WTC11 (cell line): ENCODE data around the gene SLC1A7. TPM values are rescaled to one million over a fixed set of nuclear protein-coding genes. Genes with fewer than 3 reads are reported as not detected.

ENCODE experiments used
- ATAC-seq: fragments of 200-7000 bp; cut with Tn5 transposase; 2 replicates; pipeline ENCODE4 v1.10.0; 2021; ENCODE audit warnings: mild to moderate bottlenecking, moderate library complexity
- CTCF ChIA-PET: fragments of 300-600 bp; sonication (Branson Sonifier 250); formaldehyde crosslinking; loops from one replicate; lab custom pipeline; 2021; ENCODE audit warnings: antibody characterized with exemption; lab: Charles Lee
- POLR2A ChIA-PET: fragments of 350-600 bp; sonication (Branson Sonifier 250); formaldehyde crosslinking; loops from one replicate; lab custom pipeline; 2021; ENCODE audit warnings: antibody characterized with exemption; lab: Charles Lee
- DNase-seq: peaks from one replicate; pipeline ENCODE4 v3.0.0; 2021; ENCODE audit warnings: low spot score
- H3K27ac Mint-ChIP-seq: 2 replicates; pipeline ENCODE4 v1.8.0; 2021; ENCODE audit warnings: mixed read lengths
- H3K27me3 Mint-ChIP-seq: 2 replicates; pipeline ENCODE4 v1.8.0; 2021; ENCODE audit warnings: low read depth, mild to moderate bottlenecking, moderate library complexity, mixed read lengths
- H3K36me3 Mint-ChIP-seq: 2 replicates; pipeline ENCODE4 v1.8.0; 2021; ENCODE audit warnings: mixed read lengths
- H3K4me1 Mint-ChIP-seq: 2 replicates; pipeline ENCODE4 v1.8.0; 2022; ENCODE audit warnings: mixed read lengths
- H3K4me3 Mint-ChIP-seq: 2 replicates; pipeline ENCODE4 v1.8.0; 2021; ENCODE audit warnings: mild to moderate bottlenecking, moderate library complexity, mixed read lengths
- H3K9me3 Mint-ChIP-seq: 2 replicates; pipeline ENCODE4 v1.8.0; 2021; ENCODE audit warnings: mixed read lengths
- ATF1 ChIP-seq: sonication (generic); formaldehyde crosslinking; IDR thresholded peaks from 2 replicates; pipeline ENCODE4 v1.8.1; 2023; ENCODE audit warnings: mild to moderate bottlenecking, moderate library complexity, missing genetic modification reagents
- JAZF1 ChIP-seq: fragments of 250-450 bp; sonication (Bioruptor Pico); IDR thresholded peaks from 2 replicates; pipeline ENCODE4 v1.9.0; 2021; ENCODE audit warnings: moderate library complexity, mild to moderate bottlenecking, inconsistent platforms
- PRRX2 ChIP-seq: fragments of 250-450 bp; sonication (Bioruptor Pico); IDR thresholded peaks from 2 replicates; pipeline ENCODE4 v1.8.0; 2021; ENCODE audit warnings: mild to moderate bottlenecking
- ZNF219 ChIP-seq: sonication (generic); formaldehyde crosslinking; IDR thresholded peaks from 2 replicates; pipeline ENCODE4 v1.8.0; 2023; ENCODE audit warnings: missing genetic modification reagents, mild to moderate bottlenecking, borderline replicate concordance
- total RNA-seq: library from RNA; stranded (reverse); gene quantifications from 3 replicates; pipeline ENCODE4 v1.2.3, GENCODE V29; 2021
- TF ChIP-seq, protein P1 (sequence below): sonication (generic); formaldehyde crosslinking; IDR thresholded peaks from 2 replicates; pipeline ENCODE4 v1.8.0; 2022; ENCODE audit warnings: mild to moderate bottlenecking, missing genetic modification reagents
- TF ChIP-seq, protein P2 (sequence below): fragments of 200-600 bp; IDR thresholded peaks from 2 replicates; pipeline ENCODE4 v1.8.0; 2022; ENCODE audit warnings: antibody characterized with exemption
- TF ChIP-seq, protein P3 (sequence below): fragments of 250-450 bp; sonication (Bioruptor Pico); conservative IDR thresholded peaks from 2 replicates; pipeline ENCODE4 v1.9.0; 2021; ENCODE audit warnings: mild to moderate bottlenecking
- TF ChIP-seq, protein P4 (sequence below): sonication (generic); formaldehyde crosslinking; IDR thresholded peaks from 2 replicates; pipeline ENCODE4 v1.8.0; 2022; ENCODE audit warnings: missing genetic modification reagents
- TF ChIP-seq, protein P5 (sequence below): fragments of 250-450 bp; sonication (Bioruptor Pico); IDR thresholded peaks from 2 replicates; pipeline ENCODE4 v1.9.0; 2021; ENCODE audit warnings: mild to moderate bottlenecking, borderline replicate concordance

SLC1A7 gene
- total RNA-seq, 1 experiment from 2014 or later = not detected

DNA sequence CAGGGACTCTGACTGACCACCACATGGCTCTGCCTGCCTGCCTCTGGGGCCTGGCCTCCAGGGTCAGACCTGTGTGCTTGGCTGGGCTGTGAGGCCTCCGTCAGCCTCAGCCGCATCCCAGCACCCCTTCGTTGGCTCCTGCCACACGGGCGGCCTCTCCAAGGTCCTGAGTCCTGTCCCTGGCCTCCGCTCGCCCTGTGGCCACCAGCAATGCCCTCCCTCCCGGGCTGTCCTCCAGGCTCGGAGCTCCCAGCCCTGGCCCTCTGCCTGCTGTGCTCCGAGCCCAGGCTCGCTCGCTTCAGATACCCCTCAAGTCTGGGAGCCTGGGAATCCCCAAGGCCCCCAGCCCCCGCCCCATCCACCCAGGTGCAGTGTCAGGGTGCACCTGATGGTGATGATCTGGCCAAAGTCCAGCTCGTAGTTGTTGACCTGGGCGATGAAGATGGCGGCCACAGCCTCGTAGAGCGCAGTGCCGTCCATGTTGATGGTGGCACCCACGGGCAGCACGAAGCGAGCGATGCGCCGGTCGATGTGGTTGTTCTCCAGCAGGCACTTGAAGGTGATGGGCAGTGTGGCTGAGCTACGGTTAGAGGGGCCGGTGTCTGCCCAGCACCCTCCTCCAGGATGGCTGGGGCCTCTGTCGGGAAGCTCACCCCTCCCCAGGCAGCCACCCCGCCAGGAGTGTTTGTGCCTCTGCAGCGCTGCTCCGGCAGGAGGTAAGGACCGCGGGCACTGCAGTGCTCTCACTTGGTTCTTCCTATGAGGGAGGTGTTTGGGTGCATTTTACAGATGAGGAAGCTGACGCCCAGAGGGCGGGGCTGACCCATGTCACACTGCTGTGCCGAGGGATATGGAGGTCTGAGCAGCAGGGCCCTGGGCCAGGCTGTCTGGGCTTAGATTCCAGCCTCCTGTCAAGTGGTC is 52.0 kb downstream of the SLC1A7 start:
- no peak overlapping the region for H3K4me3 Mint-ChIP-seq
- H3K27ac Mint-ChIP-seq = no peak overlapping the region
- H3K9me3 Mint-ChIP-seq = no peaks in the 10 kb centered on the region
- H3K4me1 Mint-ChIP-seq = no peaks in the 10 kb centered on the region
- H3K27me3 Mint-ChIP-seq = no peaks in the 10 kb centered on the region; the same call in 1 of the 2 replicates
- ATAC-seq = no peak
- POLR2A ChIA-PET = no interaction called here
- no peaks in the 10 kb centered on the region for H3K36me3 Mint-ChIP-seq
- TF ChIP-seq PRRX2 (CRISPR knock-in tag) = no peak
- TF ChIP-seq, protein P1, sequence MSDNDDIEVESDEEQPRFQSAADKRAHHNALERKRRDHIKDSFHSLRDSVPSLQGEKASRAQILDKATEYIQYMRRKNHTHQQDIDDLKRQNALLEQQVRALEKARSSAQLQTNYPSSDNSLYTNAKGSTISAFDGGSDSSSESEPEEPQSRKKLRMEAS (CRISPR knock-in tag) = no peak
- TF ChIP-seq JAZF1 (CRISPR knock-in tag) = no peak
- TF ChIP-seq ATF1 (CRISPR knock-in tag) = no peak
- TF ChIP-seq ZNF219 (CRISPR knock-in tag) = no peak
- TF ChIP-seq, protein P2, sequence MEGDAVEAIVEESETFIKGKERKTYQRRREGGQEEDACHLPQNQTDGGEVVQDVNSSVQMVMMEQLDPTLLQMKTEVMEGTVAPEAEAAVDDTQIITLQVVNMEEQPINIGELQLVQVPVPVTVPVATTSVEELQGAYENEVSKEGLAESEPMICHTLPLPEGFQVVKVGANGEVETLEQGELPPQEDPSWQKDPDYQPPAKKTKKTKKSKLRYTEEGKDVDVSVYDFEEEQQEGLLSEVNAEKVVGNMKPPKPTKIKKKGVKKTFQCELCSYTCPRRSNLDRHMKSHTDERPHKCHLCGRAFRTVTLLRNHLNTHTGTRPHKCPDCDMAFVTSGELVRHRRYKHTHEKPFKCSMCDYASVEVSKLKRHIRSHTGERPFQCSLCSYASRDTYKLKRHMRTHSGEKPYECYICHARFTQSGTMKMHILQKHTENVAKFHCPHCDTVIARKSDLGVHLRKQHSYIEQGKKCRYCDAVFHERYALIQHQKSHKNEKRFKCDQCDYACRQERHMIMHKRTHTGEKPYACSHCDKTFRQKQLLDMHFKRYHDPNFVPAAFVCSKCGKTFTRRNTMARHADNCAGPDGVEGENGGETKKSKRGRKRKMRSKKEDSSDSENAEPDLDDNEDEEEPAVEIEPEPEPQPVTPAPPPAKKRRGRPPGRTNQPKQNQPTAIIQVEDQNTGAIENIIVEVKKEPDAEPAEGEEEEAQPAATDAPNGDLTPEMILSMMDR = no peak
- TF ChIP-seq, protein P3, sequence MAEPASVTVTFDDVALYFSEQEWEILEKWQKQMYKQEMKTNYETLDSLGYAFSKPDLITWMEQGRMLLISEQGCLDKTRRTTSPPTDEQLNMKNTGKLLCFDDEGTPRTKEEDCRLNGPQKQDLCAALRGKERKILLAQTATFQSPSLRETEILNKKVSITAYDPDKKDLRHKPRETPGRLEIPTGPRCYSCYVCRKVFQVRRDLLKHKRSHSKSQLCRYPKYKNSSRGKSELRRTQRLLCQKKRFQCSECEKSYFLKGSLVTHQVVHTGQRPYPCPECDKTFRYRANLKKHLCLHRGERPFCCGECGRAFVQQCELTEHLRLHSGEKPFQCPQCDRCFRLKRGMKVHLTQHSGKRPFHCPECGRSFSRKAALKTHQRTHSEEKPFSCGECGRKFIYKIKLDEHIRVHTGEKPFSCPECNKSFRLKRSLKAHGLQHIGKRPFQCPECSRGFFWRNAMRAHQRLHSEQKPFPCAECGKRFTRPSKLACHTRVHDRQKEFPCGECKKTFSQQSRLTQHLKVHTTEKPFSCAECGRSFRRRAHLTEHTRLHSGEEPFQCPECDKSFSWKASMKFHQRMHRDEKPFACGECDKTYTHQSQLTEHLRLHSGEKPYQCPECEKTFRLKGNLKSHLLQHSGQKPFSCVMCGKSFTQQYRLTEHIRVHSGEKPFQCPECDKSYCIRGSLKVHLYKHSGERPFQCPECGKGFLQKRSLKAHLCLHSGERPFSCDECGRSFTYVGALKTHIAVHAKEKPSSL = no peak
- TF ChIP-seq, protein P4, sequence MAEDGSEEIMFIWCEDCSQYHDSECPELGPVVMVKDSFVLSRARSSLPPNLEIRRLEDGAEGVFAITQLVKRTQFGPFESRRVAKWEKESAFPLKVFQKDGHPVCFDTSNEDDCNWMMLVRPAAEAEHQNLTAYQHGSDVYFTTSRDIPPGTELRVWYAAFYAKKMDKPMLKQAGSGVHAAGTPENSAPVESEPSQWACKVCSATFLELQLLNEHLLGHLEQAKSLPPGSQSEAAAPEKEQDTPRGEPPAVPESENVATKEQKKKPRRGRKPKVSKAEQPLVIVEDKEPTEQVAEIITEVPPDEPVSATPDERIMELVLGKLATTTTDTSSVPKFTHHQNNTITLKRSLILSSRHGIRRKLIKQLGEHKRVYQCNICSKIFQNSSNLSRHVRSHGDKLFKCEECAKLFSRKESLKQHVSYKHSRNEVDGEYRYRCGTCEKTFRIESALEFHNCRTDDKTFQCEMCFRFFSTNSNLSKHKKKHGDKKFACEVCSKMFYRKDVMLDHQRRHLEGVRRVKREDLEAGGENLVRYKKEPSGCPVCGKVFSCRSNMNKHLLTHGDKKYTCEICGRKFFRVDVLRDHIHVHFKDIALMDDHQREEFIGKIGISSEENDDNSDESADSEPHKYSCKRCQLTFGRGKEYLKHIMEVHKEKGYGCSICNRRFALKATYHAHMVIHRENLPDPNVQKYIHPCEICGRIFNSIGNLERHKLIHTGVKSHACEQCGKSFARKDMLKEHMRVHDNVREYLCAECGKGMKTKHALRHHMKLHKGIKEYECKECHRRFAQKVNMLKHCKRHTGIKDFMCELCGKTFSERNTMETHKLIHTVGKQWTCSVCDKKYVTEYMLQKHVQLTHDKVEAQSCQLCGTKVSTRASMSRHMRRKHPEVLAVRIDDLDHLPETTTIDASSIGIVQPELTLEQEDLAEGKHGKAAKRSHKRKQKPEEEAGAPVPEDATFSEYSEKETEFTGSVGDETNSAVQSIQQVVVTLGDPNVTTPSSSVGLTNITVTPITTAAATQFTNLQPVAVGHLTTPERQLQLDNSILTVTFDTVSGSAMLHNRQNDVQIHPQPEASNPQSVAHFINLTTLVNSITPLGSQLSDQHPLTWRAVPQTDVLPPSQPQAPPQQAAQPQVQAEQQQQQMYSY = no peak
- TF ChIP-seq, protein P5, sequence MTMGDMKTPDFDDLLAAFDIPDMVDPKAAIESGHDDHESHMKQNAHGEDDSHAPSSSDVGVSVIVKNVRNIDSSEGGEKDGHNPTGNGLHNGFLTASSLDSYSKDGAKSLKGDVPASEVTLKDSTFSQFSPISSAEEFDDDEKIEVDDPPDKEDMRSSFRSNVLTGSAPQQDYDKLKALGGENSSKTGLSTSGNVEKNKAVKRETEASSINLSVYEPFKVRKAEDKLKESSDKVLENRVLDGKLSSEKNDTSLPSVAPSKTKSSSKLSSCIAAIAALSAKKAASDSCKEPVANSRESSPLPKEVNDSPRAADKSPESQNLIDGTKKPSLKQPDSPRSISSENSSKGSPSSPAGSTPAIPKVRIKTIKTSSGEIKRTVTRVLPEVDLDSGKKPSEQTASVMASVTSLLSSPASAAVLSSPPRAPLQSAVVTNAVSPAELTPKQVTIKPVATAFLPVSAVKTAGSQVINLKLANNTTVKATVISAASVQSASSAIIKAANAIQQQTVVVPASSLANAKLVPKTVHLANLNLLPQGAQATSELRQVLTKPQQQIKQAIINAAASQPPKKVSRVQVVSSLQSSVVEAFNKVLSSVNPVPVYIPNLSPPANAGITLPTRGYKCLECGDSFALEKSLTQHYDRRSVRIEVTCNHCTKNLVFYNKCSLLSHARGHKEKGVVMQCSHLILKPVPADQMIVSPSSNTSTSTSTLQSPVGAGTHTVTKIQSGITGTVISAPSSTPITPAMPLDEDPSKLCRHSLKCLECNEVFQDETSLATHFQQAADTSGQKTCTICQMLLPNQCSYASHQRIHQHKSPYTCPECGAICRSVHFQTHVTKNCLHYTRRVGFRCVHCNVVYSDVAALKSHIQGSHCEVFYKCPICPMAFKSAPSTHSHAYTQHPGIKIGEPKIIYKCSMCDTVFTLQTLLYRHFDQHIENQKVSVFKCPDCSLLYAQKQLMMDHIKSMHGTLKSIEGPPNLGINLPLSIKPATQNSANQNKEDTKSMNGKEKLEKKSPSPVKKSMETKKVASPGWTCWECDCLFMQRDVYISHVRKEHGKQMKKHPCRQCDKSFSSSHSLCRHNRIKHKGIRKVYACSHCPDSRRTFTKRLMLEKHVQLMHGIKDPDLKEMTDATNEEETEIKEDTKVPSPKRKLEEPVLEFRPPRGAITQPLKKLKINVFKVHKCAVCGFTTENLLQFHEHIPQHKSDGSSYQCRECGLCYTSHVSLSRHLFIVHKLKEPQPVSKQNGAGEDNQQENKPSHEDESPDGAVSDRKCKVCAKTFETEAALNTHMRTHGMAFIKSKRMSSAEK (CRISPR knock-in tag) = no peak
- CTCF ChIA-PET = no interaction called here
- no peak for DNase-seq
